HL-60 (cell line): ENCODE measurements around the gene TPST2.

Experiments used
- CTCF ChIP-seq: IDR thresholded peaks from one replicate; pipeline ENCODE4 v1.5.1; 2011; ENCODE audit warnings: low read length, control low read depth, inconsistent platforms; ENCODE audit not compliant: insufficient read depth
- POLR2AphosphoS5 ChIP-seq: IDR thresholded peaks from 2 replicates; pipeline ENCODE4 v1.6.1; 2012; ENCODE audit warnings: low read depth
- REST ChIP-seq: IDR thresholded peaks from 2 replicates; pipeline ENCODE4 v1.6.1; 2012; ENCODE audit warnings: low read depth; ENCODE audit not compliant: insufficient replicate concordance

- TF ChIP-seq CTCF (no peak), POLR2AphosphoS5 (no peak), REST (no peak)
These were observed 73.4 kb downstream of the TPST2 start for GRCh38 chr22:26516503-26516902.
